K562 (cell line): ENCODE data around the gene ATAD5. TPM values are rescaled to one million over a fixed set of nuclear protein-coding genes. Genes with fewer than 3 reads are reported as not detected.

Source experiments
- ATAC-seq: fragments of 200-7000 bp; cut with Tn5 transposase; 3 replicates; pipeline ENCODE4 v1.9.1; 2020; ENCODE audit warnings: moderate library complexity
- BruUV-seq: library from RNA; stranded (reverse); fragments of 400-500 nt; replicated peaks from 2 replicates; lab custom pipeline; 2021; lab: Mats Ljungman, UMichigan
- CTCF ChIA-PET: fragments of 300-600 bp; formaldehyde crosslinking; extraction: SDS; loops from one replicate; lab custom pipeline; 2021; ENCODE audit warnings: low intra/inter-chr PET ratio; lab: Yijun Ruan, JAX
- POLR2A ChIA-PET: fragments of 300-600, 350-650 bp; sonication (Branson Sonifier 250); formaldehyde crosslinking; extraction: SDS; loops from one replicate; lab custom pipeline; 2021; ENCODE audit warnings: antibody characterized with exemption, inconsistent platforms; lab: Yijun Ruan, JAX
- DNase-seq, 4 experiments: peaks; one replicate each; pipeline versions ENCODE4 v3.0.0 to v3.0.0-alpha.2; 2011 to 2018; ENCODE audit warnings: low spot score in 3 of 4, mixed read lengths in 3 of 4; ENCODE audit errors: extremely low read depth in 1 of 4
- FAIRE-seq: peaks from 2 replicates; lab custom pipeline; 2011; peaks lifted over from hg19 to GRCh38; lab: Jason Lieb, UNC
- H2AFZ ChIP-seq: 2 replicates; pipeline ENCODE4 v1.6.0; 2011; ENCODE audit warnings: low read depth, low read length, control low read depth, inconsistent platforms
- H3K27ac ChIP-seq: fragments of 200-600 bp; 3 replicates; pipeline ENCODE4 v1.8.0; 2011; ENCODE audit warnings: low read depth, mild to moderate bottlenecking, control low read depth, inconsistent platforms, low read length, moderate library complexity, mixed read lengths; ENCODE audit errors: extremely low read depth
- H3K27me3 ChIP-seq, 2 experiments: fragments of 300-600 bp in 1 of 2; 2 replicates in 1 of 2; 3 replicates in 1 of 2; pipeline versions ENCODE4 v1.6.0 to v1.8.0; 2011; ENCODE audit warnings: inconsistent platforms in 2 of 2, low read length in 2 of 2, mild to moderate bottlenecking in 1 of 2, mixed read lengths in 1 of 2, moderate library complexity in 1 of 2; ENCODE audit not compliant: control insufficient read depth in 2 of 2, insufficient read depth in 2 of 2
- H3K36me3 ChIP-seq: fragments of 300-600 bp; 3 replicates; pipeline ENCODE4 v1.8.0; 2011; ENCODE audit warnings: mild to moderate bottlenecking, low read length, inconsistent platforms; ENCODE audit not compliant: control insufficient read depth, insufficient read depth
- H3K4me1 ChIP-seq, 2 experiments: fragments of 200-600 bp in 1 of 2; replicated peaks in 1 of 2; 2 replicates in 1 of 2; 3 replicates in 1 of 2; pipeline versions ENCODE4 v1.5.1 to v1.8.0; 2011; ENCODE audit warnings: inconsistent platforms in 2 of 2, low read length in 2 of 2, mild to moderate bottlenecking in 1 of 2, mixed read lengths in 1 of 2, moderate library complexity in 1 of 2; ENCODE audit not compliant: control insufficient read depth in 2 of 2, insufficient read depth in 2 of 2
- H3K4me2 ChIP-seq: 2 replicates; pipeline ENCODE4 v1.6.1; 2011; ENCODE audit warnings: low read length, control low read depth, inconsistent platforms, mixed read lengths; ENCODE audit not compliant: insufficient read depth
- H3K4me3 ChIP-seq: fragments of 200-600 bp; sonication (generic), shearing (Covaris generic); 2 replicates; pipeline ENCODE4 v1.5.1; 2016; ENCODE audit warnings: control low read depth, inconsistent platforms
- H3K79me2 ChIP-seq: fragments of 200-600 bp; 3 replicates; pipeline ENCODE4 v1.8.0; 2011; ENCODE audit warnings: low read length, inconsistent platforms; ENCODE audit not compliant: control insufficient read depth, insufficient read depth
- H3K9ac ChIP-seq, 2 experiments: 2 replicates each; pipeline versions ENCODE4 v1.6.0 to v1.6.1; 2011; ENCODE audit warnings: low read depth in 2 of 2, low read length in 2 of 2, control low read depth in 1 of 2, inconsistent platforms in 1 of 2, mild to moderate bottlenecking in 1 of 2, mixed read lengths in 1 of 2; ENCODE audit not compliant: insufficient read depth in 1 of 2
- H3K9me1 ChIP-seq: one replicate; pipeline ENCODE4 v1.6.0; 2011; ENCODE audit warnings: inconsistent platforms, mild to moderate bottlenecking, low read length, moderate library complexity; ENCODE audit not compliant: control insufficient read depth, insufficient read depth
- H3K9me3 ChIP-seq: replicated peaks from 2 replicates; pipeline ENCODE4 v1.5.1; 2011; ENCODE audit warnings: low read depth, low read length, inconsistent platforms; ENCODE audit not compliant: control insufficient read depth, insufficient read depth
- H4K20me1 ChIP-seq: replicated peaks from 2 replicates; pipeline ENCODE4 v1.6.1; 2011; ENCODE audit warnings: low read length, inconsistent platforms, mixed read lengths; ENCODE audit not compliant: control insufficient read depth, insufficient read depth
- CBFA2T3 ChIP-seq: fragments of 450-650 bp; IDR thresholded peaks from 2 replicates; pipeline ENCODE4 v1.6.1; 2017
- CREBBP ChIP-seq: IDR thresholded peaks from one replicate; pipeline ENCODE4 v1.6.1; 2012; ENCODE audit warnings: low read depth, mild to moderate bottlenecking, control low read depth, inconsistent platforms, low read length
- CREM ChIP-seq: IDR thresholded peaks from 2 replicates; pipeline ENCODE4 v1.6.1; 2014; ENCODE audit warnings: antibody characterized with exemption, low read depth
- FIP1L1 ChIP-seq: fragments of 200-400 bp; formaldehyde crosslinking; IDR thresholded peaks from 2 replicates; pipeline ENCODE4 v1.6.1; 2018; ENCODE audit warnings: mild to moderate bottlenecking, low read depth, low read length; ENCODE audit not compliant: poor library complexity, severe bottlenecking
- MYBL2 ChIP-seq, 2 experiments: fragments of 450-650 bp in 1 of 2; sonication (generic) in 1 of 2; formaldehyde crosslinking in 1 of 2; IDR thresholded peaks; 2 replicates each; pipeline versions ENCODE4 v1.6.1 to v1.8.1; 2017 to 2022; ENCODE audit warnings: borderline replicate concordance in 1 of 2, inconsistent platforms in 1 of 2, low read depth in 1 of 2, mild to moderate bottlenecking in 1 of 2, missing genetic modification reagents in 1 of 2, moderate library complexity in 1 of 2
- POLR2A ChIP-seq: fragments of 450-650 bp; conservative IDR thresholded peaks from 2 replicates; pipeline ENCODE4 v1.6.1; 2016
- POLR2B ChIP-seq: fragments of 450-650 bp; IDR thresholded peaks from 2 replicates; pipeline ENCODE4 v1.6.1; 2018; ENCODE audit warnings: low read depth; ENCODE audit not compliant: partially characterized antibody
- SUPT5H ChIP-seq: fragments of 450-650 bp; IDR thresholded peaks from 2 replicates; pipeline ENCODE4 v1.6.1; 2016
- ZNF121 ChIP-seq: sonication (generic); formaldehyde crosslinking; conservative IDR thresholded peaks from 2 replicates; pipeline ENCODE4 v1.8.0; 2022; ENCODE audit warnings: missing genetic modification reagents
- ZNF263 ChIP-seq: sonication (generic); formaldehyde crosslinking; IDR thresholded peaks from 2 replicates; pipeline ENCODE4 v1.8.0; 2022; ENCODE audit warnings: mild to moderate bottlenecking, missing genetic modification reagents, borderline replicate concordance
- WGBS: fragments of 100-300 bp; shearing (Covaris generic); methylation state at CpG from one replicate; pipeline ENCODE4 v1.1.6; 2016; ENCODE audit warnings: low coverage, mixed read lengths; ENCODE audit not compliant: insufficient coverage; ENCODE audit errors: missing lambda C conversion rate; 5-methylcytosine and 5-hydroxymethylcytosine counted together
- in situ Hi-C: fragments of 300-500 bp; cut with MboI; formaldehyde crosslinking; loops from 4 replicates; pipeline ENCODE4 v1.15.0; 2018; ENCODE audit warnings: inconsistent platforms, mixed read lengths
- intact Hi-C: fragments of 100-400 bp; cut with micrococcal nuclease; formaldehyde crosslinking; loops from 2 replicates; pipeline ENCODE4 v1.14.2; 2022
- polyA plus RNA-seq, 8 experiments: library from polyadenylated mRNA; depleted of rRNA in 4 of 8; stranded (reverse) in 5 of 8; unstranded in 3 of 8; fragments of >200 nt; fragmentation: Nextera tagmentation in 2 of 8; fragmentation: Illumina TruSeq in 1 of 8; extraction: Ambion mirVana in 2 of 8; extraction: Trizol in 1 of 8; gene quantifications; 2 replicates each; pipeline versions ENCODE4 v1.2.1 to v1.2.3, GENCODE V29; 2011 to 2014; ENCODE audit warnings: inconsistent platforms in 1 of 8, missing spikeins in 1 of 8
- total RNA-seq, 7 experiments: library from RNA; depleted of rRNA in 6 of 7; stranded (reverse); fragments of >200 nt in 6 of 7; fragmentation: Illumina TruSeq in 2 of 7; extraction: Trizol in 2 of 7; gene quantifications; 2 replicates each; pipeline versions ENCODE4 v1.2.1 to v1.2.3, GENCODE V29; 2011 to 2021; ENCODE audit warnings: low replicate concordance in 1 of 7

The ATAD5 gene
- total and polyA plus RNA-seq, 9 of the 15 experiments (the other 6 are each of a cell fraction or from before 2014, with no cell fraction given): 4.6 to 25.6 (median 19.5) TPM

GRCh38 chr17:30782206-30782605, 49.6 kb upstream of the ATAD5 start:
- peak; percentile 23; the same call in 1 of the 3 replicates for ATAC-seq
- POLR2A ChIA-PET: no interaction called here
- Histone ChIP-seq H3K27ac (0 out of 3 replicates have a peak overlapping the region, but pooled peaks have one; percentile 19), H3K27me3 (no peaks in the 10 kb centered on the region), H3K4me3 (no peak overlapping the region), H3K79me2 (no peaks in the 10 kb centered on the region), H3K36me3 (peaks cover 81% of the 10 kb centered on the region; the same call in 2 of the 3 replicates), H3K9me3 (no peaks in the 10 kb centered on the region), H3K4me2 (no peak overlapping the region), H3K9me1 (no peaks in the 10 kb centered on the region), H3K9ac (no peak overlapping the region), H2AFZ (no peak overlapping the region), H3K4me1 (no peaks in the 10 kb centered on the region), H4K20me1 (no peaks in the 10 kb centered on the region)
- BruUV-seq: no TSS peak
- no peak for DNase-seq
- no peak for FAIRE-seq
- WGBS: 92% methylated on average over 2 of the region's 2 CpGs
- intact Hi-C loops (no loop called here), in situ Hi-C loops (no loop called here)
- TF ChIP-seq POLR2A (peak; percentile 33; the same call in 1 of the 2 replicates), CREM (no peak), ZNF121 (CRISPR knock-in tag) (peak; percentile 59), CREBBP (no peak), FIP1L1 (no peak)
- CTCF ChIA-PET: no interaction called here

GRCh38 chr17:30788918-30789317, 42.8 kb upstream of the ATAD5 start:
- POLR2A ChIA-PET: interaction anchor here (0.7 kb wide), 1 partner anchor 9 kb away, joined by 3 read pairs; no protein-coding TSS in a partner anchor
- no peak for ATAC-seq
- Histone ChIP-seq H3K27me3 (no peaks in the 10 kb centered on the region), H3K79me2 (no peaks in the 10 kb centered on the region), H3K4me1 (no peaks in the 10 kb centered on the region), H3K9me1 (no peaks in the 10 kb centered on the region), H3K9me3 (no peaks in the 10 kb centered on the region), H3K9ac (no peak overlapping the region), H4K20me1 (no peaks in the 10 kb centered on the region), H3K36me3 (peaks cover 86% of the 10 kb centered on the region), H3K27ac (no peak overlapping the region), H2AFZ (no peak overlapping the region), H3K4me2 (no peak overlapping the region), H3K4me3 (no peak overlapping the region)
- FAIRE-seq: no peak
- in situ Hi-C loops (no loop called here), intact Hi-C loops (no loop called here)
- 97% methylated on average over 2 of the region's 2 CpGs for WGBS
- TF ChIP-seq POLR2B: peak; percentile 13
- TF ChIP-seq POLR2A: peak; percentile 15; the same call in 1 of the 2 replicates
- TF ChIP-seq ZNF263: no peak
- TF ChIP-seq CBFA2T3: no peak
- TF ChIP-seq SUPT5H: 0 out of 2 replicates have a peak, but pooled peaks have one; percentile 18
- no peak for TF ChIP-seq MYBL2 (IDR thresholded peaks at IDR 0.05; ENCODE audit: low read depth)
- TF ChIP-seq MYBL2 (CRISPR knock-in tag; IDR thresholded peaks at IDR 0.05; ENCODE audit: borderline replicate concordance): no peak
- CTCF ChIA-PET: no interaction called here
- DNase-seq: no peak
- no TSS peak for BruUV-seq
